PC-3 (cell line): Measurements from ENCODE around the gene ZNF516.

Experiments
- CTCF ChIP-seq: fragments of 300-600 bp; sonication (generic); conservative IDR thresholded peaks from 2 replicates; pipeline ENCODE4 v1.5.1; 2017; ENCODE audit warnings: antibody characterized with exemption, low read depth, mild to moderate bottlenecking, low read length
- EZH2 ChIP-seq: fragments of 300-600 bp; sonication (generic); IDR thresholded peaks from one replicate; pipeline ENCODE4 v1.6.1; 2017; ENCODE audit warnings: antibody characterized with exemption, mild to moderate bottlenecking, low read length; ENCODE audit not compliant: unreplicated experiment
- EZH2phosphoT487 ChIP-seq: fragments of 300-600 bp; sonication (generic); IDR thresholded peaks from 2 replicates; pipeline ENCODE4 v1.6.1; 2018; ENCODE audit warnings: mild to moderate bottlenecking, antibody characterized with exemption, low read length, borderline replicate concordance

DNA sequence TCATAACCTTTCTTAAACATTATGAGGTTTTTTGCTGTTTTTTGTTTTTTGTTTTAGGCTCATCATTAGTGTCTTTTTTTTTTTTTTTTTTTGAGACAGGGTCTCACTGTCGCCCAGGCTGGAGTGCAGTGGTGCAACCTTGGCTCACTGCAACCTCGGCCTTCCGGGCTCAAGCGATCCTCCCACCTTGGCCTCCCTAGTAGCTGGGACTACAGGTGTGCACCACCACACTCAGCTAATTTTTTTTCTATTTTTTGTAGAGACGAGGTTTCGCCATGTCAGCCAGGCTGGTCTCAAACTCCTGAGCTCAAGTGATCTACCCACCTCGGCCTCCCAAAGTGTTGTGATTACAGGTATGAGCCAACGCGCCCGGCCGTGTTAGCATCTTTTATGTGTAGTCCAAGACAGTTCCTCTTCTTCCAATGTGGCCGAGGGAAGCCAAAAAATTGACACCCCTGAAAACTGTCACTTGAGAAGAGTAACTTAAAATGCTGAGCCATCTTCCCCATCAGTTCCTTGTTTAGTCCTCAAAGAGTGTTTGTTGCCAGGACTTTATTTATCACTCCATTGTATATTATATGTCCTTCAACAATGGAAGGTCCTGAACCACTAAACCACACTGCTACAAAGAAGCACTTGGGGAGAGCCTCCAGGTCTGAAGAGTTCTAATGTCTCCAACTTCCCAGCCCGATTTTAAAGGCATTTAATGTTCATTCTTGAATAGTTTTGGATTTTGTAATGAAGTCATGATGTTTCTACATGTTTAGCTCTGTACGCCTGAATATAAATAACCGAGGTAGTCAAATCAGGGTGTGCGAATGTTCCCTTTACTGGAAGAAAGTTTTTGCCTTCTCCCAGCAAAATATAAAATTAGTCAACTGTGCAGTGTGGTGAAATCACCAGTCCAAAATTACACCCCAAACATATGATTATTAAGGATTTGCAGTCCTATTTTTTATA, 26.4 kb downstream of the ZNF516 start:
- TF ChIP-seq CTCF (no peak), EZH2 (no peak), EZH2phosphoT487 (no peak)
